Testis (tissue), 3 donors: ENCODE data around the gene ARHGEF11. TPM values are rescaled to one million over a fixed set of nuclear protein-coding genes. Genes with fewer than 3 reads are reported as not detected.

Source experiments
- DNase-seq: peaks from one replicate; pipeline ENCODE4 v3.0.0-alpha.2; 2019
- H3K27ac ChIP-seq, 2 donors: fragments of 200-600 bp; sonication (generic); one replicate each; pipeline ENCODE4 v1.5.1; 2019
- H3K27me3 ChIP-seq: fragments of 200-600 bp; sonication (generic); one replicate; pipeline ENCODE4 v1.5.1; 2019
- H3K36me3 ChIP-seq: fragments of 200-600 bp; sonication (generic); one replicate; pipeline ENCODE4 v1.5.1; 2017; ENCODE audit warnings: low read depth; ENCODE audit errors: missing control alignments
- H3K4me1 ChIP-seq: fragments of 200-600 bp; sonication (generic); one replicate; pipeline ENCODE4 v1.5.1; 2019
- H3K4me3 ChIP-seq, 2 donors: fragments of 200-600 bp; sonication (generic); one replicate each; pipeline ENCODE4 v1.5.1; 2017 to 2019
- H3K9me3 ChIP-seq: fragments of 200-600 bp; sonication (generic); one replicate; pipeline ENCODE4 v1.5.1; 2017
- CTCF ChIP-seq, 3 experiments: fragments of 450-650 bp in 2 of 3; fragments of 200-600 bp in 1 of 3; sonication (generic) in 1 of 3; IDR thresholded peaks; one replicate each; pipeline ENCODE4 v1.5.1; 2016 to 2019; ENCODE audit warnings: antibody characterized with exemption in 3 of 3, mild to moderate bottlenecking in 2 of 3, moderate library complexity in 1 of 3
- POLR2A ChIP-seq: fragments of 450-650 bp; IDR thresholded peaks from one replicate; pipeline ENCODE4 v1.6.1; 2017; ENCODE audit warnings: antibody characterized with exemption, mild to moderate bottlenecking, moderate library complexity
- WGBS, 2 donors: methylation state at CpG; one replicate each; pipeline ENCODE4 v1.1.5; 2018; 5-methylcytosine and 5-hydroxymethylcytosine counted together
- intact Hi-C: fragments of 100-400 bp; cut with DNase I; formaldehyde crosslinking; loops from one replicate; pipeline ENCODE4 v1.15.1; 2023; ENCODE audit warnings: low total_unique reads
- polyA plus RNA-seq: library from polyadenylated mRNA; stranded (reverse); fragments of 350-450 nt; fragmentation: Illumina TruSeq; extraction: RNeasy Lipid Tissue Mini Kit (QIAGEN cat#74804); gene quantifications from one replicate; pipeline ENCODE4 v1.2.3, GENCODE V29; 2014; ENCODE audit warnings: low read depth, low replicate concordance; ENCODE audit not compliant: insufficient read depth
- total RNA-seq, 2 donors: library from RNA; depleted of rRNA; stranded (reverse); fragments of >200 nt; gene quantifications; one replicate each; pipeline ENCODE4 v1.2.3, GENCODE V29; 2016

ARHGEF11 gene
- total and polyA plus RNA-seq, 3 donors from 2014 or later = 69.2 to 120 (median 113) TPM

- Histone ChIP-seq H3K4me1 (peaks cover 12% of the 10 kb centered on the region), H3K27me3 (no peaks in the 10 kb centered on the region)
- TF ChIP-seq POLR2A (no peak), CTCF (IDR thresholded peaks at IDR 0.05) (peak; percentile 68 to 73 (median 72))
Observed at GRCh38 chr1:156889802-156890580, 155.6 kb downstream of the ARHGEF11 start.

DNA sequence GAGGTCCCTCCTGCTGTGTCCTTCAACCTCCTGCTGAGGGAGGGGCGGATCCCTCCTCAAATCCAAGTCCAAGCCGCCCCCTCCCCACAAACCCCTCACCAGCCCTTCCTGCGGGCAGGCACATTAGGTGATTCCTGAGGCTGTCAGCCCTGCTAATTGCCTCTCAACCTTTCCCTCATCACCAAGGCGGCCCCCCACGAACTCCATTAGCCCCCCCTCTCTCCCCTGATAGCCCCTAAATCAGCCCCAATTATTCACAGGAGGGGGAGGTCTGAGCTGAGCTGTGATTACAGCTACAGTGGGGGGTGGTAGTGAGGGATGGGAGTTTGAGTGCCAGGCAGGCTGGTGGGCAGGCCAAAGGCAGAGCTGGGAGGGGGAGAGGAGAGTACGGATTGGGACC is 157.8 kb downstream of the ARHGEF11 start:
- Histone ChIP-seq H3K4me1 (peaks cover 3% of the 10 kb centered on the region), H3K4me3 (no peak overlapping the region), H3K36me3 (no peaks in the 10 kb centered on the region), H3K27me3 (no peaks in the 10 kb centered on the region), H3K9me3 (no peaks in the 10 kb centered on the region), H3K27ac (no peak overlapping the region)
- 78 to 79% methylated on average over 6 of the region's 6 CpGs for WGBS, 2 donors
- TF ChIP-seq POLR2A (no peak), CTCF (IDR thresholded peaks at IDR 0.05) (no peak)
- intact Hi-C loops = no loop called here
- DNase-seq = no peak

More at GRCh38 chr1:156889802-156890580, 155.6 kb downstream of the ARHGEF11 start:
- DNase-seq = peak; percentile 94
- intact Hi-C loops = no loop called here
- Histone ChIP-seq H3K36me3 (no peaks in the 10 kb centered on the region), H3K9me3 (no peaks in the 10 kb centered on the region), H3K4me3 (no peak overlapping the region), H3K27ac (no peak overlapping the region)
- 47 to 57% methylated on average over 8 of the region's 8 CpGs for WGBS, 2 donors

- Histone ChIP-seq H3K9me3 (no peaks in the 10 kb centered on the region), H3K4me3 (no peak overlapping the region), H3K27ac (no peak overlapping the region), H3K27me3 (no peaks in the 10 kb centered on the region), H3K36me3 (no peaks in the 10 kb centered on the region), H3K4me1 (no peaks in the 10 kb centered on the region)
- 61 to 81% methylated on average over 3 of the region's 3 CpGs for WGBS, 2 donors
- TF ChIP-seq CTCF (IDR thresholded peaks at IDR 0.05) (no peak), POLR2A (no peak)
- no peak for DNase-seq
- intact Hi-C loops = no loop called here
Observed at GRCh38 chr1:156887317-156887716, 158.2 kb downstream of the ARHGEF11 start.

GRCh38 chr1:156886583-156887281 is 158.8 kb downstream of the ARHGEF11 start:
- Histone ChIP-seq H3K27me3 (no peaks in the 10 kb centered on the region), H3K9me3 (no peaks in the 10 kb centered on the region), H3K4me1 (no peaks in the 10 kb centered on the region), H3K4me3 (no peak overlapping the region), H3K27ac (no peak overlapping the region), H3K36me3 (no peaks in the 10 kb centered on the region)
- TF ChIP-seq POLR2A (no peak), CTCF (IDR thresholded peaks at IDR 0.05) (no peak)
- WGBS, 2 donors = 54 to 62% methylated on average over 5 to 6 of the region's 6 CpGs
- intact Hi-C loops = no loop called here
- no peak for DNase-seq
